ENCODE measurements around the gene RAB40C. TPM values are rescaled to one million over a fixed set of nuclear protein-coding genes. Genes with fewer than 3 reads are reported as not detected.

RAB40C gene
- total and polyA plus RNA-seq, 4 donors, result 25.1 to 58.9 (median 43.9) TPM

DNA sequence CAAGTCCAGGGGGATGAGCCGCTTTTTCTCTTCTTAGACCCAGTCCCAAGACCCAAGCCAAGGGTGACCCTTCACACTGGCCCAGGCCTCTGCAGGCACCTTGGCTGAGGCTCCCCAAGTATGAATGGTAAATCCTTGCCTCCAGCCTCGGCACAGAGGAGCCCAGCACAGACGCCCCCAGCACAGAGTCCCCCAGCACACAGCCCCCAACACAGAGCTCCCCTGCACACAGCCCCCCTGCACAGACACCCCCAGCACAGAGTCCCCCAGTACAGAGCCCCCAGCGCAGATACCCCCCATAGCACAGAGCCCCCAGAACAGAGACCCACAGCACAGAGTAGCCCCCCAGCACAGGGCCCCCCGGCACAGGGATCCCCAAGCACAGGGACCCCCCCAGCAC is 50.7 kb downstream of the RAB40C start:
- H3K27me3 ChIP-seq (ENCODE audit: control insufficient read depth in 3 of 3, insufficient read depth in 3 of 3, low read length in 2 of 3), result peaks cover 0 to 3% (median 0%) of the 10 kb centered on the region in 3 donors

DNA sequence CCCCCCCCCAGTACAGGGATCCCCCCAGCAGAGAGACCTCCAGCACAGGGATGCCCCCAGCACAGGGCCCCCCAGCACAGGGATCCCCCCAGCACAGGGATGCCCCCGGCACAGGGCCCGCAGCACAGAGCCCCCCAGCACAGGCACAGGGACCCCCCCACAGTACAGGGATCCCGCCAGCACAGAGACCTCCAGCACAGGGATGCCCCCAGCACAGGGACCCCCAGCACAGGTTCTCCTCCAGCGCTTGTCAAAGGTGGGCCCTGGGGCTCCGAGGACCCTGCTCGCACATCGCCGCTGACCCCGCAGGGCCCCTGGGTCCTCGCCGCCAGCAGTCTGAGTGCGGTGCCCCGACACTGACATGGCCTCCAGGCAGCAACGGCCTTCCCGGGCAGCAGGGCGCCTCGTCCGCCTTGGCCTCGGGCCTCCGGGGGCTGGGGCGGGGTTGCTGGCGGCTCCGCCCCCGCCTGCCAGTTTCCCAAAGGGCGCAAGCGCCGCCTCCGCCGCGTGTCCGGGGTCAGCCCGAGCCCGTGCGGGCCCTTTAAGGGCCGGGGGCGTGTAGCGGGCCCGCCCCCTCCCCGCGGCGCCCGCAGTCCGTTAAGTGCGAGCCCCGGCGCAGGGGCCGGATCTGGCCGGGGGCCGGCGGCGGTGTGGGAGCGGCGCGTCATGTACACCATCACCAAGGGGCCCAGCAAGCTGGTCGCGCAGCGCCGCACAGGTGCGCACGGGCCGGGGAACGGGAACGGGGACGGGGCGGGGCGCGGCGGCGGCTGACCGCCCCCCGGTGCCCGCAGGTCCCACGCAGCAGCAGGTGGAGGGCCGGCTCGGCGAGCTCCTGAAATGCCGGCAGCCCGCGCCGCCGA is 51.7 kb downstream of the RAB40C start, which contains the start of gene MCRIP2:
MCRIP2 (plus strand) TSS at position 503 of the 863 bp plus-strand sequence; CDS start at position 667, 164 bp downstream.
- 1 to 2% methylated on average over 68 to 81 of the region's 81 CpGs for WGBS, 2 donors
- peaks cover 0 to 2% (median 0%) of the 10 kb centered on the region in 4 donors for H3K36me3 ChIP-seq (ENCODE audit: control insufficient read depth in 4 of 4, insufficient read depth in 4 of 4, low read length in 4 of 4)
- ATAC-seq (ENCODE audit: insufficient read depth, low FRiP score), result peak; percentile 54
- H3K9me3 ChIP-seq (ENCODE audit: control insufficient read depth in 4 of 4, insufficient read depth in 3 of 4, low read length in 3 of 4), result no peaks in the 10 kb centered on the region
- TF ChIP-seq, protein P1, sequence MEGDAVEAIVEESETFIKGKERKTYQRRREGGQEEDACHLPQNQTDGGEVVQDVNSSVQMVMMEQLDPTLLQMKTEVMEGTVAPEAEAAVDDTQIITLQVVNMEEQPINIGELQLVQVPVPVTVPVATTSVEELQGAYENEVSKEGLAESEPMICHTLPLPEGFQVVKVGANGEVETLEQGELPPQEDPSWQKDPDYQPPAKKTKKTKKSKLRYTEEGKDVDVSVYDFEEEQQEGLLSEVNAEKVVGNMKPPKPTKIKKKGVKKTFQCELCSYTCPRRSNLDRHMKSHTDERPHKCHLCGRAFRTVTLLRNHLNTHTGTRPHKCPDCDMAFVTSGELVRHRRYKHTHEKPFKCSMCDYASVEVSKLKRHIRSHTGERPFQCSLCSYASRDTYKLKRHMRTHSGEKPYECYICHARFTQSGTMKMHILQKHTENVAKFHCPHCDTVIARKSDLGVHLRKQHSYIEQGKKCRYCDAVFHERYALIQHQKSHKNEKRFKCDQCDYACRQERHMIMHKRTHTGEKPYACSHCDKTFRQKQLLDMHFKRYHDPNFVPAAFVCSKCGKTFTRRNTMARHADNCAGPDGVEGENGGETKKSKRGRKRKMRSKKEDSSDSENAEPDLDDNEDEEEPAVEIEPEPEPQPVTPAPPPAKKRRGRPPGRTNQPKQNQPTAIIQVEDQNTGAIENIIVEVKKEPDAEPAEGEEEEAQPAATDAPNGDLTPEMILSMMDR (IDR thresholded peaks at IDR 0.05; ENCODE audit: control extremely low read depth, extremely low read depth), result no peak
- H3K27ac ChIP-seq (ENCODE audit: low read depth in 1 of 2, low read length in 1 of 2), result peak within 1 kb of the TSS; percentile 87 to 96
- peaks cover 0 to 30% (median 7%) of the 10 kb centered on the region in 5 donors for H3K4me1 ChIP-seq (ENCODE audit: control insufficient read depth in 5 of 5, insufficient read depth in 5 of 5, low read length in 5 of 5)
- peak within 1 kb of the TSS; percentile 73 for H3K4me3 ChIP-seq
- H3K9ac ChIP-seq (ENCODE audit: insufficient read depth in 1 of 2, low read length in 2 of 2), result peak within 1 kb of the TSS in 1 of 2 donors; percentile 11
- peak; percentile 70 to 80 (median 78) for DNase-seq
- H3K27me3 ChIP-seq (ENCODE audit: control insufficient read depth in 3 of 3, insufficient read depth in 3 of 3, low read length in 2 of 3), result peaks cover 0 to 3% (median 0%) of the 10 kb centered on the region in 3 donors

More for the DNA sequence above, 50.7 kb downstream of the RAB40C start:
- Histone ChIP-seq H3K36me3 (ENCODE audit: control insufficient read depth in 4 of 4, insufficient read depth in 4 of 4, low read length in 4 of 4) (no peaks in the 10 kb centered on the region), H3K4me3 (no peak overlapping the region), H3K27ac (ENCODE audit: low read depth in 1 of 2, low read length in 1 of 2) (peak overlapping the region; percentile 54 to 96), H3K9me3 (ENCODE audit: control insufficient read depth in 4 of 4, insufficient read depth in 3 of 4, low read length in 3 of 4) (no peaks in the 10 kb centered on the region), H3K9ac (ENCODE audit: insufficient read depth in 1 of 2, low read length in 2 of 2) (no peak overlapping the region), H3K4me1 (ENCODE audit: control insufficient read depth in 5 of 5, insufficient read depth in 5 of 5, low read length in 5 of 5) (peaks cover 0 to 27% (median 7%) of the 10 kb centered on the region in 5 donors)
- WGBS, 2 donors, result 90 to 93% methylated on average over 5 of the region's 5 CpGs
- TF ChIP-seq, protein P1 (IDR thresholded peaks at IDR 0.05; ENCODE audit: control extremely low read depth, extremely low read depth), result no peak
- DNase-seq, result no peak
- no peak for ATAC-seq (ENCODE audit: insufficient read depth, low FRiP score)

DNA sequence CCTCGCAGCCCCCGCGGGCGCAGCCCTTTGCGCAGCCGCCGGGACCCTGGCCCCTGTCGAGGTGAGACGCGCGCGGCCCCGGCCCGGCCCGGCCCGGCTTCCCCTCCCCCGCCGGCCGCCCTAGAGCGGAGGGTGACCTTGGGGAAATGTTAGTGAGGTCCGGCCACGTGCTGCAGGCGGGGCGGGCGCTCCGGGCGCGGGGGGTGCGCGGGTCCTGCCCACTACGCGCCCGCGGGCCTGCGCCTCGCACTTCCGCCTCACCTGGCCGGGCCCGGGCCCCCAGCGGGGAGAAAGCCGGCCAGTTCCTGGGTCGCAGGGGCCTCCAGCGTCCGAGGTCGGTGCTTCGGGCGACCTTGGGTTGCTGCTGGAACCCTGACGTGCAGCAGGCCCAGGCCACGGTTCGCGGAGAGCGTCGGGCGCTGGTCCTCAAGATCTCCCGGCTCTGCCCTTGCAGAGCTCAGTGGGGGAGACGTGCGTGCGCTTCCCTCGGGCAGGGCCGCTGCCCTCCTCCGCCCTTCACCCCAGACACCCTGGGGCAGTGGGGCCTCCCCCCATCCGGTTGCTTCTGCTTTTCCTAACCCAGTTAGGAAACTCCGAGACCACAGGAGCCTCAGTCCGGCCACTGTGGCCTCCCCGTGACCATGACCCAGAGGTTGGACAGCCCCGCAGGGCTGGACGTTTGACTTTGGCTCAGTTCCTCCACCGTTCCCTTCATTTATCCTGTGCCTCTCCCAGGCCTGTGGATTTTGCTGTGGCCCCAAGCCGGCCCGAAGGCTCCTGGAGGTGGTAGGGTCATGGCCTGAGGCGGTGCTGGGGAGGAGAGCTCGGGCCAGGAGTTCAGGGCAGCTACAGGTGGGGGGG is 52.6 kb downstream of the RAB40C start:
- peaks cover 0 to 2% (median 0%) of the 10 kb centered on the region in 4 donors for H3K36me3 ChIP-seq (ENCODE audit: control insufficient read depth in 4 of 4, insufficient read depth in 4 of 4, low read length in 4 of 4)
- WGBS, 2 donors, result 6% methylated on average over 50 to 72 of the region's 72 CpGs

More for the DNA sequence above, 52.6 kb downstream of the RAB40C start:
- peak; percentile 70 for ATAC-seq (ENCODE audit: insufficient read depth, low FRiP score)
- peak overlapping the region; percentile 87 to 96 for H3K27ac ChIP-seq (ENCODE audit: low read depth in 1 of 2, low read length in 1 of 2)
- H3K4me1 ChIP-seq (ENCODE audit: control insufficient read depth in 5 of 5, insufficient read depth in 5 of 5, low read length in 5 of 5), result peaks cover 0 to 28% (median 5%) of the 10 kb centered on the region in 5 donors
- H3K4me3 ChIP-seq, result peak overlapping the region; percentile 73
- TF ChIP-seq, protein P1 (IDR thresholded peaks at IDR 0.05; ENCODE audit: control extremely low read depth, extremely low read depth), result no peak
- H3K27me3 ChIP-seq (ENCODE audit: control insufficient read depth in 3 of 3, insufficient read depth in 3 of 3, low read length in 2 of 3), result peaks cover 0 to 3% (median 0%) of the 10 kb centered on the region in 3 donors
- H3K9me3 ChIP-seq (ENCODE audit: control insufficient read depth in 4 of 4, insufficient read depth in 3 of 4, low read length in 3 of 4), result no peaks in the 10 kb centered on the region
- H3K9ac ChIP-seq (ENCODE audit: insufficient read depth in 1 of 2, low read length in 2 of 2), result no peak overlapping the region
- DNase-seq, result no peak

Data from lung (tissue), 12 donors.